Measurements from ENCODE around the gene CYP2A6. TPM values are rescaled to one million over a fixed set of nuclear protein-coding genes. Genes with fewer than 3 reads are reported as not detected.

CYP2A6 gene
- total and polyA plus RNA-seq, 3 donors from 2014 or later: not detected

DNA sequence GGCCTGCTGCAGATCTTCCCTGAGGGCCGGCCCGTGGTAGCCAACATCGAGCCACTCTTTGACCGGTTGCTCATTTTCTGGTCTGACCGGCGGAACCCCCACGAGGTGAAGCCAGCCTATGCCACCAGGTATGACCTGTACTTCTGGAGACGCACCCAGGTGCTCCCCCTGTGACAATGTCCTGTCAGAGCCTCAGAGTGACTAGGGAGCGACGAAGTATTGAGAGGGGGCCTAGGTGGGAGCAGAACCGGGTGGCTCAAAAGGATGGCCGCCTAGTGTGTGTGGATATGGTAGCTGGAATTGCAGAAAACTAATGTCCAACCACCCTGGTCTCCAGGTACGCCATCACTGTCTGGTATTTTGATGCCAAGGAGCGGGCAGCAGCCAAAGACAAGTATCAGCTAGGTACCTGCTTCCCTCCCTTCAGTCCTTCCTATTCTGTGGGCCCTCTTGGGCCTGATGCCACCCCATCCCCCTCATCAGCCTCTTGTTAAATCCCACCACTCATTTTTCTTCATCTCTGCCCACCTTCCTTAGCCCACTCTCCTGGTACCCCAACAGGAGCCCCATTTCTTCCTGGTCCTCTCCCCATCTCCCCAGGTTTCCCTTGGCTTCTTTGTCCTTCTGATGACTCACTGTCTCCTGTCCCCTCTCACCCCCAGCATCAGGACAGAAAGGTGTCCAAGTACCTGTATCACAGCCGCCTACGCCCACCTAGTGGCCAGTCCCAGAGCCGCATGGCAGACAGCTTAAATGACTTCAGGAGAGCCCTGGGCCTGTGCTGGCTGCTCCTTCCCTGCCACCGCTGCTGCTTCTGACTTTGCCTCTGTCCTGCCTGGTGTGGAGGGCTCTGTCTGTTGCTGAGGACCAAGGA is 42.9 kb downstream of the CYP2A6 start:
- Histone ChIP-seq H3K27me3 (no peaks in the 10 kb centered on the region), H3K4me1 (peaks cover 52% of the 10 kb centered on the region), H3K9me3 (no peaks in the 10 kb centered on the region), H3K4me3 (no peak overlapping the region), H3K27ac (peak overlapping the region in 1 of 2 donors; percentile 72), H3K36me3 (ENCODE audit: low read depth, missing control alignments) (no peaks in the 10 kb centered on the region)
- no peak for TF ChIP-seq POLR2A (IDR thresholded peaks at IDR 0.05)
- TF ChIP-seq, protein P1, sequence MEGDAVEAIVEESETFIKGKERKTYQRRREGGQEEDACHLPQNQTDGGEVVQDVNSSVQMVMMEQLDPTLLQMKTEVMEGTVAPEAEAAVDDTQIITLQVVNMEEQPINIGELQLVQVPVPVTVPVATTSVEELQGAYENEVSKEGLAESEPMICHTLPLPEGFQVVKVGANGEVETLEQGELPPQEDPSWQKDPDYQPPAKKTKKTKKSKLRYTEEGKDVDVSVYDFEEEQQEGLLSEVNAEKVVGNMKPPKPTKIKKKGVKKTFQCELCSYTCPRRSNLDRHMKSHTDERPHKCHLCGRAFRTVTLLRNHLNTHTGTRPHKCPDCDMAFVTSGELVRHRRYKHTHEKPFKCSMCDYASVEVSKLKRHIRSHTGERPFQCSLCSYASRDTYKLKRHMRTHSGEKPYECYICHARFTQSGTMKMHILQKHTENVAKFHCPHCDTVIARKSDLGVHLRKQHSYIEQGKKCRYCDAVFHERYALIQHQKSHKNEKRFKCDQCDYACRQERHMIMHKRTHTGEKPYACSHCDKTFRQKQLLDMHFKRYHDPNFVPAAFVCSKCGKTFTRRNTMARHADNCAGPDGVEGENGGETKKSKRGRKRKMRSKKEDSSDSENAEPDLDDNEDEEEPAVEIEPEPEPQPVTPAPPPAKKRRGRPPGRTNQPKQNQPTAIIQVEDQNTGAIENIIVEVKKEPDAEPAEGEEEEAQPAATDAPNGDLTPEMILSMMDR (IDR thresholded peaks at IDR 0.05): no peak
- DNase-seq: no peak
- intact Hi-C loops (cut with DNase I; ENCODE audit: low total_unique reads): no loop called here
- 64 to 83% methylated on average over 7 to 18 of the region's 18 CpGs for WGBS, 2 donors

DNA sequence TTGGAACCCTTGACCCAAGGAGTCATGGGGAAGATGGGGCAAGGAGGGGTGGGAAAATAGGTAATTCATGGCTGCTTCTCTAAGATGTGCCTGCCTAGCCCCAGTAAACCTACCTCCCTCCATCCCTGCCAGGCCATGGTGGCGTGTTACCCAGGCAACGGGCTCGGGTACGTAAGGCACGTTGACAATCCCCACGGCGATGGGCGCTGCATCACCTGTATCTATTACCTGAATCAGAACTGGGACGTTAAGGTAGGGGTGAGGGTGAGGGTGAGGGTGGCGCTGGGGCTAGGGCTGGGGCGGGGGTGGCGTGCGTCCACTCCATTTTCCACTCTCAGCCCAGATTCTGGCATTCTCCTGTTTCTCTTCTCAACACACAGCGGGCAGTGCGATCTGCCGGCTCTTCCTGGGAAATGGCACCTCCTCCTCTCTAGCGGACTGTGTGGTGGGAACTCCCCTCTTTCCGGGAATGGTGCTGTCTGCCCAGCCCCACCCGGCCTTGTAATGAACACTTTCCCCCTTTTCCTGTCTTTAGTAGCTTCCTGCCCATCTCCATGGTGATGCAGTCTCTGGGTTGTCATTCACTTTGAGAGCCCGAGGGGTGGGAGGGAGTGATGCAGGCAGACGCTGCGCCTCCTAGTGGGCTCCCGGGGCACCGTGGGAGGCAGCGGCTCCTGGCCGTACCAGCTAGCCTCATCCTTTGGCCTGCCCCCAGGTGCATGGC is 43.7 kb downstream of the CYP2A6 start:
- intact Hi-C loops (cut with DNase I; ENCODE audit: low total_unique reads): no loop called here
- Histone ChIP-seq H3K4me3 (no peak overlapping the region), H3K27me3 (no peaks in the 10 kb centered on the region), H3K4me1 (peaks cover 52% of the 10 kb centered on the region), H3K9me3 (no peaks in the 10 kb centered on the region), H3K36me3 (ENCODE audit: low read depth, missing control alignments) (no peaks in the 10 kb centered on the region), H3K27ac (peak overlapping the region in 1 of 2 donors; percentile 72)
- TF ChIP-seq, protein P1 (IDR thresholded peaks at IDR 0.05): peak; percentile 67 to 74 (median 71)
- no peak for TF ChIP-seq POLR2A (IDR thresholded peaks at IDR 0.05)
- peak; percentile 87 for DNase-seq
- WGBS, 2 donors: 38 to 44% methylated on average over 22 to 26 of the region's 26 CpGs

DNA sequence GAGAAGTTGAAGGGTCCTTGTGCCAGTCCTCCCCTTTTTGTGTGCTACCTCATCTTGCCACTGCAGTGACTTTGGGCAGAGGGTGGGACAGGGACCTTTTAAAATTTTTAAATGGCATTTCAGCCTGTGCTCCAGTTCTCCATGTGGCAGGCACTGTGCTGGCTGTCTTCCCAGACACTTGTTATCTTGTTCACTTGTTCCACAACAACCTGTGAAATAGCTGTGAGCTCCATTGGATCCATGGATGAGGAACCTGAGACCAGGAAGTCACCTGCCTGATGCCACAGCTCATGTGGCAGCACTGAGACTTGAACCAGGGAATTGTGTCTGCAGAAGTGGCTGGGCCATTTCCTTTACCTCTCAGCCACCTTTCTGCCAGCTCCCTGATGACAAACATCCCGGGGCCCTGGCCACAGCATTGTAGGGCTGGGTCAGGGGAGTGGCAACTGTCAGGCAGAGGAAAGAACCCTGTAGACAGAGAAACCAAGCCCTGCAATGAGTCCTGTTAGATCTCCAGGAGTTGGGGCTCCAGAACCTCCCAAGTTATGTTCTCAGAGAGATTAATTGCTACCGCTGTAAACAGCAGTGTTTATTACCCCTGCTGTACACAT is 44.9 kb downstream of the CYP2A6 start:
- H3K27ac ChIP-seq: peak overlapping the region in 1 of 2 donors; percentile 39
- H3K36me3 ChIP-seq (ENCODE audit: low read depth, missing control alignments): no peaks in the 10 kb centered on the region
- H3K4me1 ChIP-seq: peaks cover 58% of the 10 kb centered on the region
- intact Hi-C loops (cut with DNase I; ENCODE audit: low total_unique reads): no loop called here
- no peak for DNase-seq
- H3K9me3 ChIP-seq: no peaks in the 10 kb centered on the region
- H3K27me3 ChIP-seq: no peaks in the 10 kb centered on the region
- WGBS, 2 donors: 70 to 83% methylated on average over 2 of the region's 2 CpGs
- H3K4me3 ChIP-seq: no peak overlapping the region
- no peak for TF ChIP-seq POLR2A (IDR thresholded peaks at IDR 0.05)
- TF ChIP-seq, protein P1 (IDR thresholded peaks at IDR 0.05): no peak

DNA sequence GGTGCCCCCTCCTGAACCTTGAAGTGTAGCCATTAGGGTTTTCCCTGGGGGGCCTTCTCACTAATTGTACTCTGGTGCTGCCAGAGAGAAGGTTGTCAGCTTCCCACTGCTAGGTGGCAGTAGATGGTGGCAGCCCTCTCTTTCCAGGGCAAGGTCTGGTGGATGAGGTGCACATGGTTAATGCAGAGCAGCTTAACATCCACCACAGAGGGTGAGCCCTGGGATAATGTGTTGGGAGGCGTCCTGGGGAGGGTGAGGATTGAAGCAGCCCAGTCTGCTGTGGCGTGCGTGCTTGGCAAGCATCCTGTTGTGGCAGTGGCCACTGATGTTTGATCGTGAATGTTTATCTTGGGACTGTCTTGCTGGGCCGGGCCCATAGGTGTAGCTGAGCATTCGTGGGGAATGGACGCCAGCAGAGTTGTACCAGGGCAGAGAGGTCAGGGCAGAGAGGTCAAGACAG is 45.4 kb downstream of the CYP2A6 start:
- H3K36me3 ChIP-seq (ENCODE audit: low read depth, missing control alignments): no peaks in the 10 kb centered on the region
- H3K9me3 ChIP-seq: no peaks in the 10 kb centered on the region
- TF ChIP-seq, protein P1 (IDR thresholded peaks at IDR 0.05): no peak
- no peak for TF ChIP-seq POLR2A (IDR thresholded peaks at IDR 0.05)
- H3K4me1 ChIP-seq: peaks cover 54% of the 10 kb centered on the region
- no peak overlapping the region for H3K27ac ChIP-seq
- no peak for DNase-seq
- WGBS, 2 donors: 23 to 24% methylated on average over 4 to 7 of the region's 7 CpGs
- H3K4me3 ChIP-seq: no peak overlapping the region
- intact Hi-C loops (cut with DNase I; ENCODE audit: low total_unique reads): no loop called here
- no peaks in the 10 kb centered on the region for H3K27me3 ChIP-seq

Measured in testis (tissue), 3 donors.